Activated T-helper 1 cell treated with Interleukin-2 at 50 U/mL for 16 hours (primary cell): ENCODE results near the gene SEMA3D.
"Not testable (repeated sequence)": the region's sequence is repeated elsewhere in the genome, so short reads cannot be mapped to it uniquely, and the experiment has no call there.

Experiments used
- DNase-seq: peaks from one replicate; pipeline ENCODE4 v3.0.0-alpha.2; 2020; ENCODE audit warnings: low read depth

Gene SEMA3D

DNA sequence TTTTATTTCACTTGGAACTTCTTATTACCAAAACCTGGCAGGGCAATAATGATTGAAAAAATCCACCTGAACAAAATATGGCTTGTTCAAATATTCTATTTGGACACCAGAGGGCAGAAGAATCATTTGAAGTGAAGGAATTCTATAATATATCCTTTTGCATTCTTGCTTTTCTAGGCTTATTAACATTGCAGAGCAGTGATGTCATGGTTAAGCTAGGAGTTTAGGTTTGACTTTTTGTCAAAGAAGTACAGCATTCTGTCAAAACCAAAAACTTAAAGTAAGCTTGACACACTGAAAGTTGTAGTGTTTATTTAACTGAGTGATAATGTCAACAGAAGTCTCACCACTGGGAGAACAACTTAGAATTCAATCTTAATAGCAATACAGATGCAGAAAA is 156.0 kb downstream of the SEMA3D start:
- no peak for DNase-seq

DNA sequence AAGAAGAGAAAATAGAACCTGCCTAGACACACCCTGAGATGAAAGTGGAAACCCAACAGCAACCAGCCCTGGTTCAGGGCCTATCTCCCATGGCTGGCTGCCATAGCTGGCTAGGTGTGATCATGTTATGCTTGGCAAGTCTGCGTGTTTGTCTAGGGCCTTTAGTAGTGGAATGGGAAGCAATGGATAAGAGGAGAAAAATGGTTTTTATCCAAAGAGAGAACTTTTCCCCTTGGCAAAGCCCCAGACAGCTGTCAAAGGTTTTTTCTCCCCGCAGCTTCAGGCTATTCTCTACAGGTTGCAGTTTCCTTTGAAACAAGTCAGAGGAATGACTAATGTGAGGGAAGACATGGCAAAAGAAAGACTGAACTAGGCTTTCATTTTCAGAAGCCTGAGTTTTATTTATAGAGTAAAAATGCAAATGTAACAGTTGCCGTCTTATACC is 161.5 kb downstream of the SEMA3D start:
- DNase-seq, result no peak

- no peak for DNase-seq
Measured at GRCh38 chr7:85023916-85024315, 162.9 kb downstream of the SEMA3D start.

DNA sequence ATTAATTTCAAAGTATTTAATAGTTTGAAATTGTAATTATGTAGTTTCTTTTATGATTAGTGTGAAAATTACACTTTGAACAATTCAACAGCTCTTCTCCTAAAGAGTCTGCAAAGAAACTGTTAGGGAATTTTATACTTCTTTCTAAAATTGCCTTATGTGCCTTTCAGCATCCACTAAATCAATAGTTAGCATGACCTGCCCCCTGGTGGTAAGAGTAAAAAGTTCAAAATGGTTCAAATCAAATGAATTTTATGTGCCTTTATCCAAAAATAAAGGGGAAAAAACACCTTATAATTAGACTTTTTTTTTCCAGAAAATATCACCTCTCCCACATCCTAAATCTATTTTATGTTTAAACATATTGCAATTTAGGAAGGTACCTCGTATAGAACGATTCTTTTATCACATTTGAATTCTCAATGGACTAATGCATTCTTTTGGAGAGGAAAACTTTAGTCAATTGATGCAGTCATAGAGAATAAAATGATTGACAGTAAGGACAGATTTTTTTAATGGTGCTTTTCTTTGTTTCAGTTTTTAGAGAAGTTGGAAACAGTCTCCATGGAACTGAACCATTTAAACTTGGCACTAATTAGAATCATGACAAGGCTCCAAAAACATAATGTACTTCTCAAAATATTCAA is 163.7 kb downstream of the SEMA3D start:
- DNase-seq, result no peak

DNA sequence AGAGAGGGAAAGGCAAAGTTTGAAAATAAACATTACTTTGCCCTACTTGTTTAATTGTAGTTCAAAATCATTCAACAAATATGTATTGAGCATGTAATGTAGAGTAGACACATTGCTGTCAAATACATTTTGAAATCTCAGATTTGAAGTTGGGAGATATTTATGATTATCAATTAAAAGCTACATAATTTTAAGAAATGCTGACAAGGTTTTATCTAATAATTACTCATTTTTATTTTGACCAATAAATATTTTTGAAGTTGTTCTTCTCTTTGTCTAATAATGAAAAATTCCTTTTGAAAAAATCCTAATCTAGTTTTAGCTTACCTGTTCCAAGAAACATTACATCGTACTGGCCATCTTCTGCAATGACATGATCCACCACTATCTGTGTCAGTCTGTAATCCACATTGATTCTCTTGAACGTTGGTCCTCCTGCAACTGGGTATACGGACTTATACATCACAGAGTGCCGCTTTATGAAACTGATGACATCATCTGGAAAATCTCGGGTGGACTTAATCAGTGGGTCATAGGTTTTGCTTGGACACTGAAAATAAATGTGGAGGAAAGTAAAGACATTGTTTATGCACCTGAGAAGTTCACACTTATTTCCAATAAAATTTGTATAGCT is 164.7 kb downstream of the SEMA3D start:
- no peak for DNase-seq

- no peak for DNase-seq
Measured at GRCh38 chr7:85021101-85021704, 165.7 kb downstream of the SEMA3D start.

DNA sequence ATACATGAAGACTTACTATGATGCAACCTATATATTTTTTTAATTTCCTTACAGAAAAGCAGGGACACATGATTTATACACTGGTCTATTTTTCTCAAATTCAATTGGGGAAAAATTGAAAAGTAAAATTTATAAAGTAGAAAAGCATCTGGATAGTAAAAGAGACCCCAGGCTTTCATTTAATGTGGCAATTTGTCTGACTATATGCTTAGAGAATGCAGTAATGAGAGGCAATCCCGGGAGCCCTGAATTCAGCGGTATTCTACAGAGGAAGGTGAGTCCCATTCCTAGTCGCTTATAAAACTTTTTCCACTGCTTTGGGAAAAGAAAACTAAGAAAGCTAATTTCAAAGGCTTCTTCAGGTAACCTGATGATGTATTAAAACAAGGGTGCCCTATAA is 167.1 kb downstream of the SEMA3D start:
- DNase-seq, result no peak

DNA sequence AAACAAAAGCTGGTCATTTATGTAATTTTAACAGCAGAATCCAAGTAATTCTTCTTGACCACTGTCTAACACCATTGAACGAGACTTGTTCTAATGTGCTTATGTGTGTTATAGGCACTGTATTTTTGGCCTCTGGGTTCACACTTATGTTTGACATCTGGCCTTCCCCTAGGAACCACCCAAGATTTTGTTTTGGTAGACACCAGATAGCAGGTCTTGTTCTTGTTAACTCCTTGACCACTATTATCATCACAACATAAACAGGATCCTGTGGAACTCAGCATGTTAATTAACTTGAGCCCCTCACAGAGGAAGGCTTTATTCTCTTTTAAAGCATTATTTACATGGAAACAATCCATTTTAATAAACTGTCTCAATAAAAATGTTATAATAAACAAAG is 167.7 kb downstream of the SEMA3D start:
- no peak for DNase-seq

GRCh38 chr7:85018498-85018897 is 168.4 kb downstream of the SEMA3D start:
- no peak for DNase-seq

DNA sequence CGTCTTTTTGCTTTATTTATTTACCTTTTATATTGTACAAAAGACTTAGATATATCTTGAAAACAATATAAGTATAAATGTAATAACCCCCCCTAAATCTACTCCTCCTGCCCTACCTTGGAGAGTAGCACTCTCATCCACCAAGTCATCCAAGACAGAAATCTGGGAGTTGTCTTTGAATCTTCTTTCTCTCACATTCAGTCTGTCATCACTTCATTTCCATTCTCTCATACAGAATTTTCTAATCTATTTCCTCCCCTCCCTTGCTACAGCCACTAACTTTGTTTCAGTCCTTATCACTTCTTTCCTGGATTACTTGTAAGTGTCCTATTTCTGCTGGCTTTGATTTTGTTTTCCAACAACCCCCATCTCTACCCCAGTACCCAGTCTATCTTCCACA is 170.6 kb downstream of the SEMA3D start:
- DNase-seq, result no peak

- DNase-seq, result no peak
Measured at GRCh38 chr7:85014936-85015660, 171.8 kb downstream of the SEMA3D start.

- DNase-seq, result no peak
Measured at GRCh38 chr7:85011127-85011526, 175.7 kb downstream of the SEMA3D start.

GRCh38 chr7:85010306-85010705 is 176.6 kb downstream of the SEMA3D start:
- DNase-seq, result no peak

- no peak for DNase-seq
Measured at GRCh38 chr7:85006754-85007153, 180.1 kb downstream of the SEMA3D start.

DNA sequence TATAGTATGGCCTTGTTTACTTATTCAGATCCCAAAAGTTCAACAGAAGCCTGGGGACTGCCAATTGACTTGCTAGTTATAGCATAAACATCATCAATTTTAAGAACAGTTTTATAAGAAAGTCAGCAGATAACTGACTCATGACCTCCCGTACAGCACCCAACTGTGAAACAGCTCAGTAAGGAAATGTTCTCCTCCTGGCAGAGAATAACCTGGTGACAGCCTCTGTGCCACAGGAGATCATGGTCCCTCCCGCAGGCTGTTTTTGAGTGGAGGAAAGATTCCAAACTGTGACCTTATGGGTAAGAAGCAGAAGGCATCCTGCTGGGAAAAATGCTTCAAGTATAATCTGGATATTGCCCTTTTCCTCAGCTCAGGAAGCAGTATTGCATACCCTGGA is 182.5 kb downstream of the SEMA3D start:
- DNase-seq, result no peak

- DNase-seq, result no peak
Measured at GRCh38 chr7:85001495-85002345, 185.1 kb downstream of the SEMA3D start.

DNA sequence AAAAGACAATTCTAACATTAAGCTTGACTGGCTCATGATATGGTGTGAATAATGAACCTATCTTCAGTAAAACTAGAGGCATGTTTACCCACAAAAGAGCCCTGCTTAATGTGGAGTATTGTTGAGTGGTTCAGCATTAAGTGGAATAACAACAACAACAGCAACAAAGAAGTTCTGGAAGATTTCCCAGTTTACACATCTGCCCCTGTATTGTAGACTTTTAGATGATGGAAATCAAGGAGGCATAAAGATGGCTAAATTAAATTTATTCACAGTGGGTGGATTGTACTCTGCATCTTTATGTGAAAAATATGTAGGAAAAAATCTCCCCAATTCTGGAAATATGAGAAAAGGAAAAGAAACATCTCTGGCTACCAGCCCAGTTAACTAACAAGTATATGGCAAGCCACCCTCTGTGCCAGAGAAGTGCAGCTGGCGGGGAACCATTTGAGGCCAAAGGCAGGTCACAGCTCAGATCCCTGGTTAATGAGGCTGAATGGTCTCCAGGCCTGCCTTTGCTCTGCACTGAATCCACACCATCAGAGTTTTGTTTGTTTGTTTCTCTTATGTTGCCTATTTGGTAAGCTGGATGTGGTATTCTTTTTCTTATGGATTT is 186.0 kb downstream of the SEMA3D start:
- no peak for DNase-seq

GRCh38 chr7:84999450-84999849 is 187.4 kb downstream of the SEMA3D start:
- no peak for DNase-seq

GRCh38 chr7:84998665-84999064 is 188.2 kb downstream of the SEMA3D start:
- DNase-seq, result no peak

GRCh38 chr7:84997626-84998025 is 189.2 kb downstream of the SEMA3D start:
- no peak for DNase-seq

DNA sequence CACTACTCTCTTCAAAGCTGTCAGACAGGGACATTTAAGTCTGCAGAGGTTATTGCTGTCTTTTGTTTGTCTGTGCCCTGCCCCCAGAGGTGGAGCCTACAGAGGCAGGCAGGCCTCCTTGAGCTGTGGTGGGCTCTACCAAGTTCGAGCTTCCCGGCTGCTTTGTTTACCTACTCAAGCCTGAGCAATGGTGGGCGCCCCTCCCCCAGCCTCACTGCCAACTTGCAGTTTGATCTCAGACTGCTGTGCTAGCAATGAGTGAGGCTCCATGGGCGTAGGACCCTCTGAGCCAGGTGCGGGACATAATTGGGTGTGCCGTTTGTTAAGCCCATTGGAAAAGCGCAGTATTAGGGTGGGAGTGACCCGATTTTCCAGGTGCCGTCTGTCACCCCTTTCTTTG is 193.9 kb downstream of the SEMA3D start:
- DNase-seq, result not testable (repeated sequence)
